IMR-90 (cell line): ENCODE results near the gene FAM120A. TPM values are rescaled to one million over a fixed set of nuclear protein-coding genes. Genes with fewer than 3 reads are reported as not detected.

Source experiments
- ATAC-seq: fragments of 200-7000 bp; cut with Tn5 transposase; 2 replicates; pipeline ENCODE4 v1.9.1; 2020; ENCODE audit warnings: low read depth, mild to moderate bottlenecking, moderate library complexity
- BruUV-seq: library from RNA; stranded (reverse); fragments of 400-500 nt; replicated peaks from 2 replicates; lab custom pipeline; 2021; lab: Mats Ljungman, UMichigan
- CTCF ChIA-PET: fragments of 300-600 bp; formaldehyde crosslinking; extraction: SDS; loops from one replicate; lab custom pipeline; 2021; ENCODE audit warnings: antibody characterized with exemption; lab: Yijun Ruan, JAX
- POLR2A ChIA-PET: fragments of 300-600 bp; sonication (Branson Sonifier 250); formaldehyde crosslinking; loops from one replicate; lab custom pipeline; 2022; ENCODE audit warnings: antibody characterized with exemption; ENCODE audit not compliant: unreplicated experiment; lab: Charles Lee
- DNase-seq: peaks from one replicate; pipeline ENCODE4 v3.0.0; 2013
- H2AFZ ChIP-seq: replicated peaks from 2 replicates; pipeline ENCODE3; 2013; ENCODE audit warnings: low read length, mild to moderate bottlenecking; ENCODE audit not compliant: poor library complexity
- H2AK5ac ChIP-seq: 2 replicates; pipeline ENCODE4 v1.6.1; 2013; ENCODE audit warnings: low read depth, low read length, inconsistent platforms
- H2AK9ac ChIP-seq: replicated peaks from 2 replicates; pipeline ENCODE3; 2013; ENCODE audit warnings: mild to moderate bottlenecking, low read depth, low read length, moderate library complexity; ENCODE audit not compliant: poor library complexity
- H2BK120ac ChIP-seq: 2 replicates; pipeline ENCODE4 v1.6.1; 2013; ENCODE audit warnings: low read depth, low read length, inconsistent platforms
- H2BK15ac ChIP-seq: 3 replicates; pipeline ENCODE4 v1.6.1; 2013; ENCODE audit warnings: low read depth, low read length, inconsistent platforms
- H2BK20ac ChIP-seq: 2 replicates; pipeline ENCODE4 v1.6.1; 2013; ENCODE audit warnings: low read depth, mild to moderate bottlenecking, inconsistent platforms, low read length, moderate library complexity
- H2BK5ac ChIP-seq: 2 replicates; pipeline ENCODE4 v1.6.1; 2013; ENCODE audit warnings: mild to moderate bottlenecking, low read depth, low read length, inconsistent platforms; ENCODE audit not compliant: poor library complexity, severe bottlenecking
- H3K14ac ChIP-seq: replicated peaks from 2 replicates; pipeline ENCODE4 v1.6.1; 2013; ENCODE audit warnings: low read depth, low read length, inconsistent platforms
- H3K18ac ChIP-seq: 2 replicates; pipeline ENCODE4 v1.6.1; 2013; ENCODE audit warnings: low read depth, low read length, control low read depth
- H3K23ac ChIP-seq: 2 replicates; pipeline ENCODE4 v1.6.1; 2013; ENCODE audit warnings: low read depth, low read length, inconsistent platforms
- H3K27ac ChIP-seq: 2 replicates; pipeline ENCODE4 v1.5.1; 2013; ENCODE audit warnings: mild to moderate bottlenecking, control low read depth, low read length; ENCODE audit not compliant: insufficient read depth
- H3K27me3 ChIP-seq: 2 replicates; pipeline ENCODE4 v1.6.1; 2013; ENCODE audit warnings: low read length; ENCODE audit not compliant: control insufficient read depth, insufficient read depth
- H3K36me3 ChIP-seq: 2 replicates; pipeline ENCODE4 v1.6.1; 2013; ENCODE audit warnings: low read length, mixed read lengths; ENCODE audit not compliant: control insufficient read depth, insufficient read depth
- H3K4ac ChIP-seq: 2 replicates; pipeline ENCODE4 v1.6.1; 2013; ENCODE audit warnings: low read depth, low read length, inconsistent platforms
- H3K4me1 ChIP-seq: 2 replicates; pipeline ENCODE4 v1.6.1; 2013; ENCODE audit warnings: low read length, mixed read lengths; ENCODE audit not compliant: control insufficient read depth, insufficient read depth
- H3K4me2 ChIP-seq: 2 replicates; pipeline ENCODE4 v1.6.1; 2013; ENCODE audit warnings: low read depth, mild to moderate bottlenecking, control low read depth, low read length, moderate library complexity
- H3K4me3 ChIP-seq: 2 replicates; pipeline ENCODE4 v1.5.1; 2013; ENCODE audit warnings: low read depth, mild to moderate bottlenecking, control low read depth, low read length, moderate library complexity; ENCODE audit not compliant: insufficient read depth
- H3K56ac ChIP-seq: 2 replicates; pipeline ENCODE4 v1.6.1; 2013; ENCODE audit warnings: low read length, inconsistent platforms; ENCODE audit not compliant: insufficient read depth; ENCODE audit errors: extremely low read depth
- H3K79me1 ChIP-seq, 2 experiments: 2 replicates each; pipeline ENCODE4 v1.6.1; 2013; ENCODE audit warnings: low read length in 2 of 2, inconsistent platforms in 1 of 2, low read depth in 1 of 2
- H3K9ac ChIP-seq: 2 replicates; pipeline ENCODE4 v1.6.1; 2013; ENCODE audit warnings: low read depth, low read length, control low read depth
- H3K9me1 ChIP-seq: 2 replicates; pipeline ENCODE4 v1.6.1; 2013; ENCODE audit warnings: low read length, inconsistent platforms; ENCODE audit not compliant: insufficient read depth
- H3K9me3 ChIP-seq: 2 replicates; pipeline ENCODE4 v1.6.1; 2013; ENCODE audit warnings: low read length; ENCODE audit not compliant: control insufficient read depth, insufficient read depth
- H4K20me1 ChIP-seq: 2 replicates; pipeline ENCODE4 v1.6.1; 2013; ENCODE audit warnings: low read length, inconsistent platforms; ENCODE audit not compliant: insufficient read depth
- H4K5ac ChIP-seq: 2 replicates; pipeline ENCODE4 v1.6.1; 2013; ENCODE audit warnings: mild to moderate bottlenecking, low read depth, low read length, control low read depth
- H4K8ac ChIP-seq, 2 experiments: 2 replicates each; pipeline ENCODE4 v1.6.1; 2013; ENCODE audit warnings: low read depth in 2 of 2, low read length in 2 of 2, control low read depth in 1 of 2, inconsistent platforms in 1 of 2
- H4K91ac ChIP-seq: 2 replicates; pipeline ENCODE4 v1.6.1; 2013; ENCODE audit warnings: low read depth, low read length, inconsistent platforms; ENCODE audit not compliant: insufficient read depth
- BHLHE40 ChIP-seq: fragments of 150-350 bp; IDR thresholded peaks from 2 replicates; pipeline ENCODE4 v1.6.1; 2016; ENCODE audit warnings: mild to moderate bottlenecking, low read depth, low read length
- CEBPB ChIP-seq: IDR thresholded peaks from 2 replicates; pipeline ENCODE4 v1.6.1; 2012; ENCODE audit warnings: low read depth, low read length, improper control_type of control experiment
- FOS ChIP-seq: fragments of 150-350 bp; IDR thresholded peaks from 2 replicates; pipeline ENCODE4 v1.6.1; 2016; ENCODE audit warnings: low read depth, low read length
- MAFK ChIP-seq: IDR thresholded peaks from 2 replicates; pipeline ENCODE4 v1.6.1; 2012; ENCODE audit warnings: low read depth, low read length, improper control_type of control experiment
- MAZ ChIP-seq: IDR thresholded peaks from 2 replicates; pipeline ENCODE4 v1.6.1; 2012; ENCODE audit warnings: low read depth, mild to moderate bottlenecking, low read length, improper control_type of control experiment, moderate library complexity, borderline replicate concordance
- MXI1 ChIP-seq: IDR thresholded peaks from 2 replicates; pipeline ENCODE4 v1.6.1; 2012; ENCODE audit warnings: low read depth, mild to moderate bottlenecking, low read length, moderate library complexity, borderline replicate concordance
- NFE2L2 ChIP-seq: fragments of 150-350 bp; IDR thresholded peaks from 2 replicates; pipeline ENCODE4 v1.6.1; 2016; ENCODE audit warnings: low read depth, mild to moderate bottlenecking, low read length
- POLR2A ChIP-seq: IDR thresholded peaks from 2 replicates; pipeline ENCODE4 v1.6.1; 2012; ENCODE audit warnings: mild to moderate bottlenecking, low read depth, low read length
- RAD21 ChIP-seq: IDR thresholded peaks from 2 replicates; pipeline ENCODE4 v1.6.1; 2012; ENCODE audit warnings: low read length, improper control_type of control experiment
- RCOR1 ChIP-seq: IDR thresholded peaks from 2 replicates; pipeline ENCODE4 v1.6.1; 2012; ENCODE audit warnings: mild to moderate bottlenecking, low read length, improper control_type of control experiment; ENCODE audit not compliant: insufficient replicate concordance
- RFX5 ChIP-seq: IDR thresholded peaks from 2 replicates; pipeline ENCODE4 v1.8.0; 2012; ENCODE audit warnings: low read depth, mild to moderate bottlenecking, low read length, moderate library complexity
- SMC3 ChIP-seq: fragments of 150-350 bp; IDR thresholded peaks from 2 replicates; pipeline ENCODE4 v1.6.1; 2016; ENCODE audit warnings: low read depth, mild to moderate bottlenecking, antibody characterized with exemption, low read length, moderate library complexity
- WGBS, 2 experiments: methylation state at CpG; one replicate each; pipeline versions ENCODE4 v1.1.5 to v1.1.7; 2013; ENCODE audit warnings: missing lambda C conversion rate in 2 of 2; ENCODE audit not compliant: insufficient read length in 1 of 2; ENCODE audit errors: extremely low coverage in 2 of 2; 5-methylcytosine and 5-hydroxymethylcytosine counted together
- dilution Hi-C: fragments of 300-500 bp; cut with HindIII; formaldehyde crosslinking; loops from one replicate; pipeline ENCODE4 v1.14.3; 2018; ENCODE audit warnings: low sequenced_read_pairs; ENCODE audit not compliant: unreplicated experiment
- in situ Hi-C: fragments of 300-500 bp; cut with MboI; formaldehyde crosslinking; loops from 3 replicates; pipeline ENCODE4 v1.14.3; 2019; ENCODE audit warnings: low sequenced_read_pairs, inconsistent platforms, mixed read lengths
- intact Hi-C: fragments of 100-400 bp; cut with micrococcal nuclease; formaldehyde crosslinking; loops from 2 replicates; pipeline ENCODE4 v1.10.0; 2022
- polyA plus RNA-seq, 3 experiments: library from polyadenylated mRNA; depleted of rRNA; stranded (reverse); fragments of >200 nt; gene quantifications; 2 replicates each; pipeline ENCODE4 v1.2.3, GENCODE V29; 2012; ENCODE audit warnings: low replicate concordance in 1 of 3
- total RNA-seq: library from RNA; depleted of rRNA; stranded (reverse); fragments of >200 nt; gene quantifications from 2 replicates; pipeline ENCODE4 v1.2.3, GENCODE V29; 2012
- TF ChIP-seq, protein P1 (sequence below): fragments of 150-350 bp; IDR thresholded peaks from 2 replicates; pipeline ENCODE4 v1.6.1; 2016; ENCODE audit warnings: low read depth, mild to moderate bottlenecking, low read length, moderate library complexity, borderline replicate concordance
- TF ChIP-seq, protein P2 (sequence below): conservative IDR thresholded peaks from 2 replicates; pipeline ENCODE4 v1.5.1; 2012; ENCODE audit warnings: mild to moderate bottlenecking, low read depth, low read length, improper control_type of control experiment
- TF ChIP-seq, protein P3 (sequence below): fragments of 150-350 bp; IDR thresholded peaks from 2 replicates; pipeline ENCODE4 v1.6.1; 2017; ENCODE audit warnings: mild to moderate bottlenecking, antibody characterized with exemption, low read length, low read depth

The FAM120A gene
- total and polyA plus RNA-seq, 2 of the 4 experiments (the other 2 are of a cell fraction), result 61.6 to 75.1 TPM

DNA sequence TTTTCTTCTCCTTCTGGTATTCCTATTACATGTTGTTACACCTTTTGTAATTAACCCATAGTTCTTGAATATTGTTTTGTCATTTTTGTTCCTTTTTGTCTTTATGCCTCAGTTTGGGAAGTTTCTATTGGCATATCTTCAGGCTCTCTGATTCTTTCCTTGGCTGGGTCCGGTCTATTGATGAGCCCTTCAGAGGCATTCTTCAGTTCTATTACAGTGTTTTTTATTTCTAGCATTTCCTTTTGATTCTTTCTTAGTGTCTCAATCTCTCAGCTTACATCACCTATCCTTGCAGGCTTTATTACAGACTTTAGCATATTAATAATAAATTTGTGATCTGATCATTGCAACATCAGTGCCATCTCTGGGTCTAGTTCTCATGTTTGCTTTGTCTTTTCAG, 158.7 kb downstream of the FAM120A start:
- no CpG with 5 or more reads among the region's 1 CpG for WGBS, 2 experiments

More for the DNA sequence above, 158.7 kb downstream of the FAM120A start:
- Histone ChIP-seq H3K27ac (no peak overlapping the region), H4K91ac (no peak overlapping the region), H3K18ac (no peak overlapping the region), H3K14ac (no peak overlapping the region), H4K5ac (no peak overlapping the region), H3K79me1 (peaks cover 36 to 49% of the 10 kb centered on the region in 2 experiments), H3K4ac (no peak overlapping the region), H3K27me3 (no peaks in the 10 kb centered on the region), H3K9me1 (peaks cover 14% of the 10 kb centered on the region), H3K4me3 (no peak overlapping the region), H3K4me1 (peaks cover 4% of the 10 kb centered on the region; the same call in 1 of the 2 replicates), H3K9ac (no peak overlapping the region), H3K56ac (no peak overlapping the region), H3K9me3 (peaks cover 8% of the 10 kb centered on the region), H3K23ac (no peak overlapping the region), H3K36me3 (no peaks in the 10 kb centered on the region), H2AK9ac (no peak overlapping the region), H4K8ac (no peak overlapping the region), H2BK120ac (no peak overlapping the region), H2BK5ac (no peak overlapping the region), H4K20me1 (peaks cover 41% of the 10 kb centered on the region), H2BK20ac (no peak overlapping the region), H2AK5ac (no peak overlapping the region), H2AFZ (no peak overlapping the region), H2BK15ac (no peak overlapping the region), H3K4me2 (no peak overlapping the region)
- intact Hi-C loops, result no loop called here
- ChIA-PET POLR2A (no interaction called here), CTCF (no interaction called here)
- TF ChIP-seq, protein P1, sequence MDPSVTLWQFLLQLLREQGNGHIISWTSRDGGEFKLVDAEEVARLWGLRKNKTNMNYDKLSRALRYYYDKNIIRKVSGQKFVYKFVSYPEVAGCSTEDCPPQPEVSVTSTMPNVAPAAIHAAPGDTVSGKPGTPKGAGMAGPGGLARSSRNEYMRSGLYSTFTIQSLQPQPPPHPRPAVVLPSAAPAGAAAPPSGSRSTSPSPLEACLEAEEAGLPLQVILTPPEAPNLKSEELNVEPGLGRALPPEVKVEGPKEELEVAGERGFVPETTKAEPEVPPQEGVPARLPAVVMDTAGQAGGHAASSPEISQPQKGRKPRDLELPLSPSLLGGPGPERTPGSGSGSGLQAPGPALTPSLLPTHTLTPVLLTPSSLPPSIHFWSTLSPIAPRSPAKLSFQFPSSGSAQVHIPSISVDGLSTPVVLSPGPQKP, result no peak
- no peak for TF ChIP-seq CEBPB
- no peak for TF ChIP-seq RCOR1
- no peak for TF ChIP-seq NFE2L2
- TF ChIP-seq, protein P2, sequence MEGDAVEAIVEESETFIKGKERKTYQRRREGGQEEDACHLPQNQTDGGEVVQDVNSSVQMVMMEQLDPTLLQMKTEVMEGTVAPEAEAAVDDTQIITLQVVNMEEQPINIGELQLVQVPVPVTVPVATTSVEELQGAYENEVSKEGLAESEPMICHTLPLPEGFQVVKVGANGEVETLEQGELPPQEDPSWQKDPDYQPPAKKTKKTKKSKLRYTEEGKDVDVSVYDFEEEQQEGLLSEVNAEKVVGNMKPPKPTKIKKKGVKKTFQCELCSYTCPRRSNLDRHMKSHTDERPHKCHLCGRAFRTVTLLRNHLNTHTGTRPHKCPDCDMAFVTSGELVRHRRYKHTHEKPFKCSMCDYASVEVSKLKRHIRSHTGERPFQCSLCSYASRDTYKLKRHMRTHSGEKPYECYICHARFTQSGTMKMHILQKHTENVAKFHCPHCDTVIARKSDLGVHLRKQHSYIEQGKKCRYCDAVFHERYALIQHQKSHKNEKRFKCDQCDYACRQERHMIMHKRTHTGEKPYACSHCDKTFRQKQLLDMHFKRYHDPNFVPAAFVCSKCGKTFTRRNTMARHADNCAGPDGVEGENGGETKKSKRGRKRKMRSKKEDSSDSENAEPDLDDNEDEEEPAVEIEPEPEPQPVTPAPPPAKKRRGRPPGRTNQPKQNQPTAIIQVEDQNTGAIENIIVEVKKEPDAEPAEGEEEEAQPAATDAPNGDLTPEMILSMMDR, result no peak
- no peak for TF ChIP-seq POLR2A
- TF ChIP-seq, protein P3, sequence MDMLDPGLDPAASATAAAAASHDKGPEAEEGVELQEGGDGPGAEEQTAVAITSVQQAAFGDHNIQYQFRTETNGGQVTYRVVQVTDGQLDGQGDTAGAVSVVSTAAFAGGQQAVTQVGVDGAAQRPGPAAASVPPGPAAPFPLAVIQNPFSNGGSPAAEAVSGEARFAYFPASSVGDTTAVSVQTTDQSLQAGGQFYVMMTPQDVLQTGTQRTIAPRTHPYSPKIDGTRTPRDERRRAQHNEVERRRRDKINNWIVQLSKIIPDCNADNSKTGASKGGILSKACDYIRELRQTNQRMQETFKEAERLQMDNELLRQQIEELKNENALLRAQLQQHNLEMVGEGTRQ, result no peak
- TF ChIP-seq RAD21, result no peak
- TF ChIP-seq SMC3, result no peak
- TF ChIP-seq MAZ, result no peak
- no peak for TF ChIP-seq BHLHE40
- TF ChIP-seq MAFK, result no peak
- TF ChIP-seq FOS, result no peak
- no peak for TF ChIP-seq MXI1
- no peak for TF ChIP-seq RFX5
- no peak for ATAC-seq
- in situ Hi-C loops, result no loop called here
- dilution Hi-C loops, result no loop called here
- no peak for DNase-seq
- BruUV-seq, result no TSS peak
